GM11168 (cell line): ENCODE measurements around the gene FBN2.

Experiments
- in situ Hi-C: fragments of 300-500 bp; cut with MboI; formaldehyde crosslinking; loops from one replicate; pipeline ENCODE4 v1.12.0; 2022; ENCODE audit warnings: low sequenced_read_pairs; ENCODE audit not compliant: unreplicated experiment

FBN2 gene

DNA sequence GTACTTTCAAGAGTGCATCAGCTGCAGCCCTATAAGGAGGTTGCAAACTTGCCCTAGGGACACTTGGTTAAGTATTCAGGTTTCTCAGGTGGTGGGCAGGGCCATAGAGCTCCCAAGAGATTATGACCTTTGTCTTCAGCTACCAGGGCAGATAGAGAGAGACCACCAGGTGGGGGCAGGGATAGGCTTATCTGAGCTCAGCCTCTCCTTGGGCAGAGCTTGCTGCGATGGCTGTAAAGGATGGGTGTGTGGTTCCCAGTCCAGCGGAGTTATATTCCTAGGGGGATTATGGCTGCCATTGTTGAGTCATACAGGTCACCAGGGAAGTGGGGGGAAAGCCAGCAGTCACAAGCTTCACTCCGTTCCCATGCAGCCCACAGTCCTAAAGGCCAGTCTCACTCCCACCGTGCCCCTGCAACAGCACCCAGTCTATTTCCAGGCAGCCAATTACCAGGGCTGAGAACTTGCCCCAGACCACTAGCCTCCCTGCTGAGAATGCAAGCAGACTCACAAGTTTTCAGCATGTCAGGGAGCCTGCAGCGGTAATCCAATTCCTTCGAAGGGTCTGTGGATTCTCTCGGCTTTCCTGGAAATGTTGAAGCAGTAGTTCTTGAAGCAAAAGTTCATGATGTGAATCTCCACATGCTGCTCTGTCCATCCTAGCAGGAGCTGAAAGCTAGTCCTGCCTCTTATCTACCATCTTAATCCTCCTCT is 303.0 kb downstream of the FBN2 start:
- in situ Hi-C loops: no loop called here

DNA sequence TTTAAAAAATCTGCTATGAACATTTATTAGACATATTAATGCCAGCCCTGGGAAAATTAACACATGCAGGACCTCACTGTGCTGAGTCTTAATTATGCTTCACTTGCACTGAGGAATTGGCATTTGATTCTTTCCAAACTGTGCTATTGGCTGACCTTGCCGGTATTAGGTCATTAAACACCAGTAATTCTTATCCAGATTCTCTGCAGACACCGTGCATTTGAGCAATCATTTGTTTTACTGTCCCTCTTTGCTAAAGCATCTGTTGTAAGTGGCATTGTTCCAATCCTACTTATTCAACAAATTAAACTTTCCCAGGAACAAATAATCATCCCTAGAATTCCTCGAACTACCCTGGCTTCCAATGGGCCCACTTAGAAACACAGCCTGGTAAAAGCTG is 309.5 kb downstream of the FBN2 start:
- in situ Hi-C loops: no loop called here

DNA sequence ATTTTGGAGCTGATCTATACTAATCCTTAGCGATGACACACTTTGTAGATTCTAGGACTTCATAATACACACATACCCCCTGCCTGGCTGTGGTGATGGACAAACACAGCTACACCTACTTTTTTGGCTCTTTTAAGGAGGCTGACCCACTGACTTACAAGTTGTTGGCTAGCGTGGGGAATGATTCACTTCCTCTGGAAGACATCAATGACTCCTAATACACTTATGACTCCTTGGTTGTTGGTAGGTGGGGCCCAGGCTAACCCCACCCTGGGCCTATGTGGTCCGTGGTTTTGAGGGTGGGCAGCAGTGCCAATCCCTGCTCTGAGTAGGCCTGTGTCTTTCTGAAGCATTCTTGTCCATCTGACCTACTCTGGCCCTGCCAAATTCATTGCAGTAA is 310.0 kb downstream of the FBN2 start:
- in situ Hi-C loops: no loop called here

DNA sequence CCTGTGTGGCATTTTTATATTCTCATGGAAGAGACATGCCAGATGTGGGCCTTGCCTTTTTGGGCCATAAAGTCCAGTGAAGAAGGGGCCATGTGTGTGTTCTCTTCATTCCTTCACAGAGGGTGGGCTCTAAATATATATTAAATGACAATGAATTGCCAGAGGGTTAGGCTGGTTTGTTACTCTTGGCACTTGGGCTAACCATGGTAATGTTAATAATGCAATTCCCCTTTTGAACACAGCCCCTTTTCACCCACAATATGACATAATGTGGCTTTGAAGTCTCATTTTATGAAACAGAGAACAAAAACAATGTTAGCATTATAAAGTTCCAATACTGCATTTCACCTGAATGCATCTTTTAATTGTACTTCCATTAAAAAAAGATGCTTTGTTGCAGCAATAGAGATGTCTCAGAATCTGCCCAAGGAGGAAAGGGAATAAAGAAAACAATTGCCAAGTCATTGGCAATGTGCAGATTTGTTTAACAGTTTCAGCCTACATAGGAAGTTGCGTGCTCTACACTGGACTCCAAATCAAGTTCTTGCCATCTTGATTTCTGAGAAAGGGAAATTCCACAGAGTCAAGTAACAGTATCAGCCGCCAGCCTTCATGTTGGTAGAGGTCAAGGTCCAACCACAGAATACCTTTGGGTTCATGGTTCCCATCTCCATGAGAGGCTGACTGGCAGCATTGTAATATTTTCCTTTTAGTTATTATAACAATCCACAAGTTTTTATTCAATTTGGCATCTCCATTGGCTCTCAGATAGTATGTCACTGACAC is 312.6 kb downstream of the FBN2 start:
- in situ Hi-C loops: no loop called here

DNA sequence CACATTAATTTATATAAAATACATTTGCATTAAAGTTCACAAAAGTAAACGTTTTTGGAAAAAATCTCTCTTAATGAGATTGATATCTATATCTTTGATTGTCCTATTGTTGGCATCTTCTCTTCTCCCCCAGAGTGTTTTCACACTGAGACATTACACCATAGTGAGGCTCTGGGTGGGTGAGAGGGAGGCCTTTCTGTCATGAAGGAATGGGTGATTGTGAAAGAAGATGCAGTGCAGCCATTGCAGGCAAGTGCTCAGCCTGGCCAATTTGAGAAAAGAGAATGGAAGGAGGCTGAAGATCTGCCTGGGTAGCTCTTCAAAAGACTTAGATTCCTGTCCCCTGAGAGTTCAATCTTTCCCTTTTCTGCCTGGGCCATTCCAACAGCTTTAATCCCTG is 313.7 kb downstream of the FBN2 start:
- in situ Hi-C loops: loop anchor here (25.0 kb wide), 1 partner anchor 263 kb away; no protein-coding TSS in a partner anchor

DNA sequence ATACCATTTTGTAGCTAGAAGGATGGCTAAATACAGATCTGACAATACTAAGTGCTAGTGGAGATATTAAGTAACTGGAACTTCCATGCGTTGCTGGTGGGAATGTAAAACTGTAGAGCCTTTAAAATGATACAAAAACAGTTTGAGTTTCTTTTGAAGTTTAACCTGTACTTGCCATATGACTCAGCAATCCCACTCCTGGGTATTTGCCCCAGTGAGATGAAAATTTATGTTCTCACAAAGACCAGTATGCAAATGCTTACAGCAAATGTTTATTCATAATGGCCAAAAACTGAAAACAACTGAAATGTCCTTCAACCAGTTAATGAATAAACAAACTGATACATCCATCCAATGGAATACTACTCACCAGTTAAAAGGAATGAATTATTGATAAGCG is 317.2 kb downstream of the FBN2 start:
- in situ Hi-C loops: loop anchor here (25.0 kb wide), 1 partner anchor 266 kb away; no protein-coding TSS in a partner anchor

DNA sequence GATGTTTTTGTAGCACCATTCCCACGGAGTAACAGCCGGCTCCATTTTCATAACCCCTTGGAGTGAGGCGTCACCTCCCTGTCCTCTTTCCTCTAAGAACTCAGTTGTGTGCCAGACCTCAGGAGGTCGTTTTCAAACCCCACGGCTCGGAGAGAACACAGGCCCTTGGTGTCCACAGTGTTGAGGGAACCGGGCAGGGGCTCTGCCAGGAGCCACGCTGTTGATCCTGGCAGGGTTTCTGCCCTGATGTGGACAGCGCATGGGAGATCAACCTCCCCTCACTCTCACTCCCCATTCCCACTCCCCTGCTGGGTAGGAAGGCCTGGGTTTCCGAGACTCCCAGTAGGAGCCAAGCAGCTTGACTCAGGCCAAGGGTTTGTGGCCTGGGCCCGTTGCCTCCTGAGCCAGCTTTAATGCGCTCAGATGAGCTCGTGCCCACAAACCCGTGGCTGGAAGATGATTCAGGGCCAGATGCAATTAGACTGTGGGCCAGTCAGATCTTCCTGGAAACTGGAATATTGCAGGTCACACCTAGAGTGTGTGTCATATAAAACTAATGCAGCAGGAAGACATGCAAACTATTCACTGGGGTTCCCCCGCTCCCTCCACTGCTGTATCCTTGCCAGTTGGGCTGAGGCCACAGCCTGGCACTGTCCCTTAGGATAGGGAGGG is 321.0 kb downstream of the FBN2 start:
- in situ Hi-C loops: loop anchor here (25.0 kb wide), 1 partner anchor 270 kb away; no protein-coding TSS in a partner anchor

DNA sequence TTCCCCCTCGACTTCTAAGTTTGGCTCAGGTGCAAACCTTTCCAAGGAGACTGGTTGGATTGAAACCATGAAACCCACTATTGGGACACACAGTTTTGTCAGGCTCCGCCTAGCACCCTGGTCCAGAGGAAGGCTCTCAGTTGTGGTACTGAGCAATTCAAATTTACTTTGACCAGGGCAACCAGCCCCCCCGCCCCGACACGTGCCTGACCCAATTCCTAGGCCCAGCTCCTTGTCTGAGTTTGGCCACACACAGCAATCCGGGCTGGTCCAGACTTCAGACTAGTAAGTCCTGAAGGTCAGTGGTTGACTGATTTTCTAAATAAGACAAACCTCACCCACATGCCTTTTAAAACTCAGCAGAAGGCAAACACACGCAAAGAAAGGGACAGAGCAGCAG is 321.8 kb downstream of the FBN2 start:
- in situ Hi-C loops: loop anchor here (25.0 kb wide), 1 partner anchor 271 kb away; no protein-coding TSS in a partner anchor

DNA sequence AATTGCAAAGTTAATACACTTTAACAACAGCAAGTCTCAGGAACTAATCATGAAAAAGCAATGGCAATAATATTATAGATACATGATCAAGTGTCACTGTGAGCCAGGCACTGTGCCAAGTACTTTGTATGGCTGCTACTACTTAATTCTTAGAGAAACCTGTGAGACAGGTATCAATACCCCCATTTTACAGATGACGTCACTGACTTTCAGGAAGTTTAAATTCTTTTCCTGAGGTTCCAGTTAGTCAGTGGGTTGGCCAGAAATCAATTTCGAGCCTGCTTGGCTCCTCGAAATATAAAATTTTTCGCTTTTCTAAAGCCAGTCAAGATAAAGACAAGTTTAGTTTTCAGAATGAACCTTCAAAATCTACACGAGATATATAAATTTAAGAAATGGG is 324.2 kb downstream of the FBN2 start:
- in situ Hi-C loops: loop anchor here (25.0 kb wide), 1 partner anchor 273 kb away; no protein-coding TSS in a partner anchor

DNA sequence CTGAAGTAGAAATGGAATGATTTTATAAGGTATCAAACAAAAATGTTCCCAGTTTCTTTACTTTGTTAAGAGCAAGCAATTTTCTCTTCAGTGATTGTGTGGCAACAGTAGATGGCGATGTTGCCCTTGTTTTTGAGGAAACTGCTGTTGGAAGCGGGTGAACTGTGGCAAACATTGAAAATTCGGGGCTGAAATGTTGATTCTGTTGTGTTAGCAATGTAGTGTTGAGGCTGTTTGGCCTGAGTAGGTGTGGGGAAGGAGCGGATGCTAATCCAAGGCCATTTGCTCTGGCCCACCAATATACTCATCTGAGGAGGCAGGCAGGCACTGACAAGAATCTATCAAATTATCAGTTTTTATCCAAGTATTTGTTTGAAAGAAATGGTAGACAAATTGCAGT is 324.7 kb downstream of the FBN2 start:
- in situ Hi-C loops: loop anchor here (25.0 kb wide), 1 partner anchor 274 kb away; no protein-coding TSS in a partner anchor

DNA sequence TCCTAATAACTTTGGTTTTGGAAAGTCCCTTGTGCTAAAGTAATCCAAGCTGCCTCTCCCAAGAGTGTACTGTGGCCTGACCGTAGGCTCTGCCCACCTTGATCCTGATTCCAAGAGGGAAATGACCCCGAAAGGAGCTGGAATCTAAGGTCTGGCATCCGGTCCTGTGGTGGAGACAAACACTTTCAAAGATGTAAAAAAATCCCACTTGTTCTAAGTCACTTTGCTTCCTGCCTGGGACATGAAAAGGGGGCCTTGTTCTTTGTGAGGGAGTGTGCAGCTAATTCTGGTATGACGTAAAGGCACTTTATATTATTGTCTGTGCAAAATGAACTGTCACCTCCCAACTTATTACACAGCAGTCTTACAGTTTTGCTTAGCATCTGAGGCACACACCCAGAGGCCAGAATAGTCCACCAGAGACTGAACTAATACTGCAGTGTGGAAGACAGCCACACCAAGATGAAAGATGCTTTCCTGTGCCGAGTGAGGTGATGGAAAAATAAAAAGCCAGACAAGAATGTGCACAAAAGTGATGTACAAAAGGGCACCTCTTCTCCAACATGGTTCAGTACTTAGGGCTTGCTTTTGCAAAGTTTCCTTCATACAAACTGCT is 325.7 kb downstream of the FBN2 start:
- in situ Hi-C loops: loop anchor here (25.0 kb wide), 1 partner anchor 275 kb away; no protein-coding TSS in a partner anchor

DNA sequence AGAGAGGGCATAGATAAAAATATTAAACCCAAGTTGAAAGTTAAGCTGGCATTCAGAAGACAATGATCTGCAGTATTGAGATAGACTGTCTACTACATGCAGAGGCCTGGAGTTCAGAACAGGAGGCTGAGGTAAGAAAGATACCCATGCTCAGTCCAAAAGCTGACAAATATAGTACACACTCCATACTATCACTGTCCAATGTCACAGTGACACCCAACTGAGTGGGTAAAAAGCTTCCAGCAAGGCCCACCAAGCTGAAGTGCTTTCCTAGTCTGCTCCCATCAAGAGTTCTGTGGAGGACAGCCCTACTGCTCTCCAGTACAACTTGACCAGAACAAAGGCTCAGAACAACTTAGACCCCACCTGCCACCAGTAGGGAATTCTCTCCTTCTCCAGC is 329.6 kb downstream of the FBN2 start:
- in situ Hi-C loops: loop anchor here (25.0 kb wide), 1 partner anchor 279 kb away; no protein-coding TSS in a partner anchor
